Peyer's patch (tissue), 4 donors: ENCODE measurements around the gene PLAAT4. TPM values are rescaled to one million over a fixed set of nuclear protein-coding genes. Genes with fewer than 3 reads are reported as not detected.
A peak's percentile ranks its signal among the peaks of the same experiment; 100 is the strongest.

ENCODE experiments used
- DNase-seq, 3 donors: peaks; one replicate each; pipeline ENCODE4 v3.0.0-alpha.2; 2017 to 2019
- H3K27ac ChIP-seq, 4 donors: fragments of 200-600 bp; sonication (generic); one replicate each; pipeline ENCODE4 v1.5.1; 2016 to 2019
- H3K27me3 ChIP-seq, 2 donors: fragments of 200-600 bp; sonication (generic); one replicate each; pipeline ENCODE4 v1.5.1; 2019
- H3K36me3 ChIP-seq, 3 donors: fragments of 200-600 bp; sonication (generic); one replicate each; pipeline ENCODE4 v1.5.1; 2016 to 2019
- H3K4me1 ChIP-seq, 4 donors: fragments of 200-600 bp; sonication (generic); one replicate each; pipeline ENCODE4 v1.5.1; 2016 to 2019
- H3K4me3 ChIP-seq, 4 donors: fragments of 200-600 bp; sonication (generic); 1 replicate in 3 of 4; 2 replicates in 1 of 4; pipeline ENCODE4 v1.5.1; 2016 to 2019; ENCODE audit warnings: mild to moderate bottlenecking in 1 of 4
- H3K9me3 ChIP-seq, 4 donors: fragments of 200-600 bp; sonication (generic); one replicate each; pipeline ENCODE4 v1.5.1; 2016 to 2019; ENCODE audit warnings: mild to moderate bottlenecking in 1 of 4
- CTCF ChIP-seq, 6 experiments: fragments of 450-650 bp in 4 of 6; fragments of 200-600 bp in 2 of 6; sonication (generic) in 1 of 6; IDR thresholded peaks; one replicate each; pipeline ENCODE4 v1.5.1; 2017 to 2019; ENCODE audit warnings: antibody characterized with exemption in 6 of 6, mild to moderate bottlenecking in 3 of 6, moderate library complexity in 1 of 6
- POLR2A ChIP-seq, 2 donors: fragments of 450-650 bp; IDR thresholded peaks; one replicate each; pipeline ENCODE4 v1.5.1; 2017; ENCODE audit warnings: antibody characterized with exemption in 2 of 2, mild to moderate bottlenecking in 2 of 2, moderate library complexity in 2 of 2
- total RNA-seq, 4 donors: library from RNA; depleted of rRNA; stranded (reverse); fragments of >200 nt; gene quantifications; one replicate each; pipeline ENCODE4 v1.1.0, GENCODE V29; 2016

PLAAT4 gene
- total RNA-seq: 100 to 1,000 TPM in 2 of 4 donors, 10 to 100 TPM in 2; 54.5 to 179 (median 93.4) TPM

GRCh38 chr11:63536669-63537292, at the start of gene PLAAT4:
PLAAT4 (plus strand) TSS chr11:63536808; CDS start chr11:63536869, 61 bp downstream.
- peaks cover 8 to 38% (median 22%) of the 10 kb centered on the region in 4 donors for H3K4me1 ChIP-seq
- H3K36me3 ChIP-seq: peaks cover 0 to 4% (median 0%) of the 10 kb centered on the region in 3 donors
- H3K27ac ChIP-seq: peak within 1 kb of the TSS; percentile 76 to 92 (median 84)
- H3K9me3 ChIP-seq: no peaks in the 10 kb centered on the region
- no peaks in the 10 kb centered on the region for H3K27me3 ChIP-seq
- peak within 1 kb of the TSS; percentile 50 to 62 (median 54) for H3K4me3 ChIP-seq
- TF ChIP-seq CTCF (IDR thresholded peaks at IDR 0.05) (no peak), POLR2A (IDR thresholded peaks at IDR 0.05) (peak; percentile 64 to 73)
- peak; percentile 59 to 80 (median 74) for DNase-seq

GRCh38 chr11:63488789-63489188, 47.8 kb upstream of the PLAAT4 start:
- no peak for DNase-seq
- TF ChIP-seq CTCF (IDR thresholded peaks at IDR 0.05) (no peak), POLR2A (IDR thresholded peaks at IDR 0.05) (no peak)
- H3K4me3 ChIP-seq: no peak overlapping the region
- no peaks in the 10 kb centered on the region for H3K36me3 ChIP-seq
- no peaks in the 10 kb centered on the region for H3K9me3 ChIP-seq
- H3K27ac ChIP-seq: no peak overlapping the region
- no peaks in the 10 kb centered on the region for H3K27me3 ChIP-seq
- peaks cover 0 to 17% (median 0%) of the 10 kb centered on the region in 4 donors for H3K4me1 ChIP-seq

GRCh38 chr11:63489879-63490278, 46.7 kb upstream of the PLAAT4 start:
- no peak for DNase-seq
- H3K27ac ChIP-seq: peak overlapping the region in 1 of 4 donors; percentile 63
- no peaks in the 10 kb centered on the region for H3K36me3 ChIP-seq
- TF ChIP-seq CTCF (IDR thresholded peaks at IDR 0.05): no peak
- TF ChIP-seq POLR2A (IDR thresholded peaks at IDR 0.05): no peak
- H3K27me3 ChIP-seq: no peaks in the 10 kb centered on the region
- peaks cover 0 to 17% (median 0%) of the 10 kb centered on the region in 4 donors for H3K4me1 ChIP-seq
- H3K9me3 ChIP-seq: no peaks in the 10 kb centered on the region
- no peak overlapping the region for H3K4me3 ChIP-seq

GRCh38 chr11:63490551-63491239, 45.9 kb upstream of the PLAAT4 start, which contains the start of gene PLAAT5:
PLAAT5 (minus strand) TSS chr11:63491167; CDS start chr11:63491034, 133 bp downstream.
- TF ChIP-seq POLR2A (IDR thresholded peaks at IDR 0.05) (no peak), CTCF (IDR thresholded peaks at IDR 0.05) (no peak)
- DNase-seq: peak in 1 of 3 donors; percentile 57
- peak within 1 kb of the TSS; percentile 14 to 63 (median 46) for H3K27ac ChIP-seq
- peaks cover 0 to 17% (median 0%) of the 10 kb centered on the region in 4 donors for H3K4me1 ChIP-seq
- no peaks in the 10 kb centered on the region for H3K36me3 ChIP-seq
- no peaks in the 10 kb centered on the region for H3K27me3 ChIP-seq
- peak within 1 kb of the TSS; percentile 34 to 58 (median 42) for H3K4me3 ChIP-seq
- no peaks in the 10 kb centered on the region for H3K9me3 ChIP-seq

GRCh38 chr11:63491240-63491587, 45.4 kb upstream of the PLAAT4 start:
- peaks cover 0 to 17% (median 0%) of the 10 kb centered on the region in 4 donors for H3K4me1 ChIP-seq
- TF ChIP-seq POLR2A (IDR thresholded peaks at IDR 0.05) (no peak), CTCF (IDR thresholded peaks at IDR 0.05) (no peak)
- H3K27ac ChIP-seq: peak overlapping the region; percentile 14 to 63 (median 46)
- no peaks in the 10 kb centered on the region for H3K27me3 ChIP-seq
- H3K9me3 ChIP-seq: no peaks in the 10 kb centered on the region
- peak overlapping the region; percentile 34 to 58 (median 42) for H3K4me3 ChIP-seq
- DNase-seq: no peak
- no peaks in the 10 kb centered on the region for H3K36me3 ChIP-seq
